KOPT-K1 (cell line): ENCODE data around the gene EEPD1.

Experiments used
- H3K27ac ChIP-seq: fragments of 200-600 bp; sonication (generic); 2 replicates; pipeline ENCODE4 v1.5.1; 2016; ENCODE audit warnings: antibody characterized with exemption, mild to moderate bottlenecking, low read depth, low read length; ENCODE audit not compliant: poor library complexity, severe bottlenecking
- H3K36me3 ChIP-seq: fragments of 200-600 bp; sonication (generic); 2 replicates; pipeline ENCODE4 v1.5.1; 2017; ENCODE audit warnings: antibody characterized with exemption, mild to moderate bottlenecking, low read length, moderate library complexity; ENCODE audit not compliant: insufficient read depth
- H3K9me3 ChIP-seq: fragments of 200-600 bp; sonication (generic); 2 replicates; pipeline ENCODE4 v1.5.1; 2017; ENCODE audit warnings: antibody characterized with exemption, low read length, mild to moderate bottlenecking; ENCODE audit not compliant: insufficient read depth, poor library complexity, severe bottlenecking

EEPD1 gene

DNA sequence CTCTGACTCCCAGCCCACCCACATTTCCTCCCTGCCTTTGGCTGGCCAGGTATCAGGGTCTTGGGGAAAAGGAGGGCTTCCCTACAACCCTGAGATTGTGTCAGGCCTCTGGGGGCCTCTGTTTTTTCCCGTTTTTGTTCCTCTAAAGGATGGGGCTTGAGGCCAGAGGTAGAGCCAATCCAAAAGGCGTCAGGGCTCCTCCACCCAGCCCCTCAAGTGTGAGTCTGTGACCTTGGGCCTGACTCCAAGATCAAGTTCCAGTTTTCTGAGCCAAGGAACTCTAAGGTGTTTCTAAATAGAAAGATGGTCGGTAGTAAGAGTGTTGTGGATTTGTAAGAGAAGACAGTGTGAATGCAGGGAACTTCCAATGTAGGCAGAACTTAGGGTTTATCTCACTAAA, 6.6 kb downstream of the EEPD1 start:
- Histone ChIP-seq H3K27ac (no peak overlapping the region), H3K9me3 (no peaks in the 10 kb centered on the region)

DNA sequence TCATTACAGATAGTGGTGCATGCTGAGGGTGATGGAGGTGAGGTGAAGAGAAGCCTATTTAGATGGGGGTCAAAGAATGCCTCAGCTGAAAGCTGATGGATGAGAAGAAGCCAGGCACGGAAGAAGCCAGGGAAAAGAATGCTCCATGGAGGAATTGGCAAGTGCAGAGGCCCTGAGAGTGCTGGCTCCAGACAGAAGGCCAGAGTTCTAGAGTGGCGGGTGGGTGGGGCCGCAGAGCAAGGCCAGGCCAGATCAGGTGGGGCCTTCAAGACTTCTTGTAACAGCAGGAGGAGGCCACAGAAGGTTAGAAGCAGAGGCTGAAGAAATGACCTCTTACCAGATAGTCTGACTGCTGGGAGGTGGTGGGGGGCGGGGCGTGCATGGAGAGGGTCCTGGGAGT, 7.3 kb downstream of the EEPD1 start:
- Histone ChIP-seq H3K9me3 (no peaks in the 10 kb centered on the region), H3K36me3 (0 out of 2 replicates have a peak, but pooled peaks cover 4% of the 10 kb centered on the region), H3K27ac (no peak overlapping the region)

More for the DNA sequence above, 6.6 kb downstream of the EEPD1 start:
- H3K36me3 ChIP-seq: 0 out of 2 replicates have a peak, but pooled peaks cover 4% of the 10 kb centered on the region

DNA sequence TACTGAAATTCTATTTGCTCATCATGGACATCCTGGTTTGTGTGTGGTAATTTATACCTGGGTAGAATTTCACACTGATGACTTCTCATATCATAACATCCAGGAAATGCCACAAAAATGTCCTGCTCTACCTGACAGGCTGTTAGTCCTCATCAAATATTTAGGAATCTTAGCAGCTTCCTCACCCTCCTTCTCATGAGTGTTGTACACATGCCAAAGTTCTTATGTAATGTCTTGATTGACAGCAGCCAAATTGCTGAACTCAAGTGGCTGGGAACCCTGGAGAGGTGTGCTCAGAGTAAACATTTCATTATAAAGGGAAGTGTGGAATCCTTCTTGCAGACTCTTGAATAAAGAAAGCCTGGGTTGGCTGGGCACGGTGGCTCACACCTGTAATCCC, 8.9 kb downstream of the EEPD1 start:
- Histone ChIP-seq H3K27ac (no peak overlapping the region), H3K9me3 (no peaks in the 10 kb centered on the region), H3K36me3 (0 out of 2 replicates have a peak, but pooled peaks cover 4% of the 10 kb centered on the region)

DNA sequence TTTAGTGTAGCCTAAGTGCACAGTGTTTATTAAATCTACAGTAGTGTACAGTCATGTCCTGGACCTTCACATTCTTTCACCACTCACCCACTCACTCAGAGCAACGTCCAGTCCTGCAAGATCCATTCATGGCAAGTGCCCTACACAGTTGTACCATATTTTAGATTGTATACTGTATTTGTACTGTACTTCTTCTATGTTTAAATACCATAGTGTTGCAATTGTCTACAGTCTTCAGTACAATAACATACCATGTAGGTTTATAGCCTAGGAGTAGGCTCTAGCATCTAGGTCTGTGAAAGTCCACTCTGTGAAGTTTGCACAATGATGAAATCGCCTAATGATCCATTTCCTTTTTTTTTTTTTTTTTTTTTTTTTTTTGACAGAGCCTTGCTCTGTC, 12.0 kb downstream of the EEPD1 start:
- Histone ChIP-seq H3K36me3 (0 out of 2 replicates have a peak, but pooled peaks cover 4% of the 10 kb centered on the region), H3K27ac (no peak overlapping the region)

DNA sequence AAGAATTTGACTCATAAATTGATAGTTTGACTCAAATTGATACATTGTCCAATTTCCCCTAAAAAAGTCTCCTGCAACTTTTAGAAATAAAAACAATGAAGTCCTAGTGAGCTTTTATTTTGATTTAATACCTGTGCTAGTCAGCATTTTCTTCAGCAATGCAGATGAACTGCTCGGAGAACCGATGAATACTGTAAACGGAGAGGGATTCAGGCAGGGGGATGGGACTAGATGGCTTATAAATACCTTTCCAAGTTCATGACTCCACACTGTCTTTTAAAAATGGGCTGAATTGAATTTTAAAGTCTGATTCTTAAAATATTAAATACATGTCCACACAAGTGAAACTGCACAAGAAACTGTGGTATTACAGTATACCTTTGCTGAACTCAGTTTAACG, 12.7 kb downstream of the EEPD1 start:
- 0 out of 2 replicates have a peak, but pooled peaks cover 4% of the 10 kb centered on the region for H3K36me3 ChIP-seq
- H3K9me3 ChIP-seq: no peaks in the 10 kb centered on the region
- no peak overlapping the region for H3K27ac ChIP-seq

More for the DNA sequence above, 12.0 kb downstream of the EEPD1 start:
- H3K9me3 ChIP-seq: no peaks in the 10 kb centered on the region

DNA sequence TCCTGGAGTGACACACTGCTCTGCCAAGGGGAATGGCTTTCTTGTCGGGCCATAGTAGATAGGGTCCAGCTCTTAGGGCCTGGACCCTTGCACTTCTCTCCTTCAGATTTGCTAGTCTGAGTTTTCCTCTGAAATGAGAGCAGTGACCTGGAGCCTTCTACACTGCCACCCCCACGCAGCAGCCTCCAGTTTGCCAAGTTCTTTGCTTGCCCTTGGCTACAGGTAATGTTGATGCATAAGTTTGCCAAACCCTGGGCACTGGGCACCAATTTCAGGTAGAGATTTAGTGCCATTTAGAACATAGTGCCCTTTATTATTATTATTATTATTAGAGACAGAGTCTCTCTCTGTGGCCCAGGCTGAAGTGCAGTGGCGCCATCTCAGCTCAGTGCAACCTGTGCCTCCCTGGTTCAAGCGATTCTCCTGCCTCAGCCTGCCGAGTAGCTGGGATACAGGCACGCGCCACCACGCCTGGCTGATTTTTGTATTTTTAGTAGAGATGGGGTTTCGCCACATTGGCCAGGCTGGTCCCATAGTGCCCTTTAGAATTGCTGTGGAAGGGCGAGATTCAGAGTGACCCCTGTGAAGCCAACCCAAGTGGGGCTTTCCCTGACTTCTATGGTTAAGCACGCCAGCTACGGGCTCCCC, 14.5 kb downstream of the EEPD1 start:
- Histone ChIP-seq H3K9me3 (no peaks in the 10 kb centered on the region), H3K36me3 (0 out of 2 replicates have a peak, but pooled peaks cover 4% of the 10 kb centered on the region), H3K27ac (no peak overlapping the region)

DNA sequence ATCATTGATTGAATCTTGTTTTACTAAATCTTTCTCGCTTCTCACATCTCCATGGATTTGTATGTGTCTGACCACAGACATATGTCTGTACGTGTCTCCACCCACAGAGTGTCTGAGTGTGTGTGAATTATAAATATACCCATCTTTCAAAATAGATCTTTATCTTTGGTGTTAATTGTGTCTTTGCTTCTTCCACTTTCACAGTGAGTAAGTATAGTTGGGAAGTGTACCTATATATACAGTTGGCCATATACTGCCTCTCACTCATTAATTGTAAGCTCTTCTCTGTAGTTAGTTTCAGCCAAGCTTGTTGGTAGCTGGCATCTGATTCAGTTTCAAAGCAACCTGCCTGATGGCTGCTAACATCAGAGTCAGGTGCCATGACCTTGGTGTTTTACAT, 18.4 kb downstream of the EEPD1 start:
- Histone ChIP-seq H3K27ac (no peak overlapping the region), H3K36me3 (no peaks in the 10 kb centered on the region), H3K9me3 (no peaks in the 10 kb centered on the region)

DNA sequence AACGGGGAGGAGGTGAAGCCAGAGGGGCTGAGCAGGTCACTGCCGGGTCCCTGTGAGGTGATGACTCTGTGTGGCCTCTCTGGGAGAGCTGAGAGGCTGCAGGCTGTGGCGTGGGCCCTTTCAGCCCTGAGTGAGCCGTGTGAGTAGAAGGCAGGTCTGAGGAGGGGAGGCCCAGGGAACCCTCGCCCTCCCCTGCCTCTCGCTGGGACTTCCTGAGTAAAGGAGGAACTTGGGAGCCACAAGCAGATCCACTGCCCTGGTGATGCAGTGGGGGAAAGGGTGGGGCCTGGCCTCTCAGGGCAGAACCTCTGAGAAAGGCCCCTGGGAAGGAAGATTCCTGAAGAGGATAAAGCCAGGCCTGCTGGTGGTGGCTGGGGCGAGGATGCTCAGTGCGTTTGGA, 22.8 kb downstream of the EEPD1 start:
- H3K36me3 ChIP-seq: no peaks in the 10 kb centered on the region
- no peak overlapping the region for H3K27ac ChIP-seq
- no peaks in the 10 kb centered on the region for H3K9me3 ChIP-seq

DNA sequence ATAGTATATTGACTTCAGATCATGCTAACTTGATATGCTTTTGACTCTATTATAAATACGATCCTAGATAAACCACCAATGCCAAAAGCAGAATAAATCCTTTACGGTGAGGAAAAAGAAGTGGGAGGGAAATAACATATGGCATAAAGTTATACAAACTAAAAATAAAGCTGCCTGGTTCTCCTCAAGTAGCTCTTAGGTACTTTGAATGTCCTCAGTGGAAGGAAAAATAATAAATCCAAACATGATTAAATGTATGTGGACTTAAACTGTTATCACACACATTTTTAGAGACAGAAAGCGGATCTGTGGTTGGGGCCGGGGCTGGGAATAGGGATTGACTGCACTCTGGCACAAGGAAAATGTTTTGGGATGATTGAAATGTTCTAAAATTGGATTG, 23.6 kb downstream of the EEPD1 start:
- no peak overlapping the region for H3K27ac ChIP-seq
- no peaks in the 10 kb centered on the region for H3K9me3 ChIP-seq
- H3K36me3 ChIP-seq: no peaks in the 10 kb centered on the region

DNA sequence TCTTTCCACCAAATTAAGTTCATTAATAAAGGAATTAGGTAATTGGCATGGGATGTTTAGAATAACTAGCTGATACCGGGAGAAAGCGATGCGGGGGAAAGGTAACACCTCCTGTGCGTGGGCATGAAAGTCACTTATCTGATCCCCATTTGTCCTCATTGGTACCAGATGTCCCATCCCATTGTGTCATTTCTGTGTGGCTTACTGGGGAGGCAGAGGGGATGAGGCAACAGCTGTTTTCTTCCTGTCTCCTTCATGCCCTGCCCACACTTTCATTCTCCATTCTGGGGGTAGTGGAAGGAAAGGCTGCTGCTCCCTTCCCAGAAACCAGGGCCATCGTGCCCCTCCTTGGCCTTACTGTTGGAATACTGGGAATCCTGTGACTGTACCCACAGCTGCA, 27.1 kb downstream of the EEPD1 start:
- Histone ChIP-seq H3K27ac (no peak overlapping the region), H3K9me3 (no peaks in the 10 kb centered on the region), H3K36me3 (no peaks in the 10 kb centered on the region)

DNA sequence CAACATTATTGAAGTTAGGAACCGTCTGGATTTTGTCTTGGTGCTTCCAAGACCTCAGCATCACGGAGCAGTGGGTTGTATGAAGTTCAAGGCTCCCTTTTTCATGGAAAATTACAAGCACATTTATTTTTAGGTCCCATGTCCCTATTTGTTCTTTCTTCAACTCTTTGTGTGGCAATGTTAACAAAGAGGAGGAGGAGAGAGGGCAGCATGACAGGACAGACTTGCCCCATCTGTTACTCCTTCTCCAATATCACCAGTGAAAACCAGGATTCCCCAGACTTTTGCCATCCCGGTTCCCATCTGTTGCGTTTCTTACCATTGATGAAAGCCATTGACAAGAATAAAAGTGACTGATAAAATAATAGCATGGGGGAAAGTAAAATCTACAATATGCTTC, 28.6 kb downstream of the EEPD1 start:
- no peaks in the 10 kb centered on the region for H3K9me3 ChIP-seq
- no peak overlapping the region for H3K27ac ChIP-seq
- no peaks in the 10 kb centered on the region for H3K36me3 ChIP-seq

DNA sequence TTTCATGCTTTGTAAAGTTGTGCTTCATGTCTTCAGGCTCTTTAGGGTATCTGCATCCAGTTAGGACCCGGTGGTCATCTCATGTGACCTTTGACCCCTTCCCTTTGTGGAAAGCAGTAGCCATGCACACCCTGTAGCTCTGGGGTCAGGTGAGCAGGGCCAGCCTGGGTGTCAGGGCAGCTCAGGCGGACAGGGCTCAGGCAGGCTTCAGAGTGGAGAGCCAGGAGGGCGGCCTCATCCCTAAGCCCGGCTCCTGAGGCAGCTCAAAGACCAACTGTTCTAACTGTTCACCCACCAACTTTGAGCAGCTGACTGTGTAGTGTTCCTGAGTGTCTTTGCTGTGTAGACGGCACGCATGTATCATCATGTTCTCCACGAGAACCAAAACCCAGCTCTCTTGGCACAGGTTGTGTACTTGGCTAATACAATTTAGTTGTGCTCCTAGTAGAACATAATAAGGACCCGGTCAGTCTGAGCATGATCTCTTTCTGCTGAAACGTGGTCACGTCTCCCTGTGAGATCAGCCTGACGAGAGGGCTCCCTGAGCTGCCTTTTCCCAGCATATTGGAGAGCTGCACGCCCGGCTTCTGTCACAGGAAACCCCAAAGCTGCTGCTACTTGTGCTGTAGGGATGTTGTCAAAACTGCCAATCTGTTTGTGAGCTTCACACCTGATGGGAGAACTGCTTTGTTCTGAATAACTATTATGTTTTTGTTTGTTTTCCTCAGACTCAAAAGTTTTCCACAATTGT, 30.0 kb downstream of the EEPD1 start:
- no peaks in the 10 kb centered on the region for H3K9me3 ChIP-seq
- H3K27ac ChIP-seq: no peak overlapping the region
- H3K36me3 ChIP-seq: no peaks in the 10 kb centered on the region

DNA sequence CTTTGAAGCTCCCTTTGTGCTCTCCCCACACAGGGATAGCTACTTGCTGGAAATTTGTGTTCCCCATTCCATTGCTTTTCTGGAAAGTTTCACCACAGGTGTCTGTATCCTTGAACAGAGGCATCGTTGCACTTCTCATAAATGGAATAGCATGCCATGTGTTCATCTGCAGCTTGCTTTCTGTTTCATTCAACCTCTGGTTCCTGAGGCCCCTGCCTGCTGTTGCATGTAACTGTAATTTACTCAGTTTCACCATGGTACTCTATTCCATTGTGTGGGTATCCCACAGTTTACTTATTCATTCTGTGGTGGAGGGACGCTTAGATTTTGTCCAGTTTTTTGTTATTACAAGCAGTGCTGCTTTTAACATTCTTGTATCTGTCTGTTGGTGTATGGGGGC, 32.0 kb downstream of the EEPD1 start:
- H3K9me3 ChIP-seq: no peaks in the 10 kb centered on the region
- no peaks in the 10 kb centered on the region for H3K36me3 ChIP-seq
- no peak overlapping the region for H3K27ac ChIP-seq

DNA sequence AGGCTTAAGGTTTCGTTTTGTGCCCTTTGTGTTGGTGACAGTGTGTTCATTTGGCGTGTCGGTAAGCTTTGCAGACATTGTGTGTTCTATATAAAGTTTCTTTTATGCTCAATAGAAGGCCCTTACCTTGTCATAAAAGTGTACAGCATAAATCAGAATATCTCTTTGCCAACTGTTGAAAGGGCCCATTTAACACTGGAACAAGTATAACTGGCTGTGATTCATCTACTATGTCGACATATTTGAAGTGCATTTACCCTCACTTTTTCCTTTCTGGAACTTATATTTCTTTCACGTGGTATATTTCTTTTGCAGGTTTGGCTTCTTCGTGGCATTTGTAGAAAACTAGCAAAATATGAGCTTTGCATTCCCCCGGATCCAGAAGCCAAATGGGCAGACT, 32.7 kb downstream of the EEPD1 start:
- no peak overlapping the region for H3K27ac ChIP-seq
- no peaks in the 10 kb centered on the region for H3K36me3 ChIP-seq

DNA sequence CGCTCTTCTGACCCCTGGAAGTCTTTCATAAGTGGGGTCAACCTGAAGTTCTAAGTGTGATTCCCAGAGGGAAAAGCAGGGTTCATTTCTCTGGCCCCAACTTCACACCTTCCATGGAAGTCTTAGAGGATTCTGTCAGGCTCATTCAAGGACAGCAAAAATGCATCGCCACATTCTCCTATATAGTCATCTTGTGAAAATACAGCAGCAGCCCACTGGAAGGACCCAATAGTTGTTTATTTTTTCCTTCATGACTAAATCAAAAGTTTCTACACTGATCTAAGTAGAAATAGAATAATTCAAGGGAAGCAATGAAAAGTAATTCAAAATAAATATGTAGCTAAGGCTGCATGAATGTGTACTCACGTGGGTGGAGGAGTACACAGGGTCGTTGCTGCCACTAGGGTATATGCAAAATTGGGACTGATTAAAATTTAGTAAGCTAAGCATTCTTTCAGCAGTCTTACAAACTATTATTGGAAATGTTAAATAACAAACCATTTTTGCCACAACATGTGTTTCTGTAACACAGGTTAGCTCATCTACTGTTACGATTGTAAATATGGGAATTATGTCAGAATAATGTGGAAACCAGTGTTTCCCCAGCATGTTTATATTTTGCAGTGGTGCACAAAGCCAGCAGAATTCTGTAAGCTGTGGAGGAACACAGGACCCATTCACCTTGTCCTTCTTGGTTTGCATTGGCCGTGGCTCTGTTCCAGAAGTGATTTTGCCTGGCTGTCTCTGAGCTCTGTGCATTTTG, 33.5 kb downstream of the EEPD1 start:
- H3K27ac ChIP-seq: no peak overlapping the region
- no peaks in the 10 kb centered on the region for H3K9me3 ChIP-seq
- no peaks in the 10 kb centered on the region for H3K36me3 ChIP-seq

More for the DNA sequence above, 32.7 kb downstream of the EEPD1 start:
- H3K9me3 ChIP-seq: no peaks in the 10 kb centered on the region
